Mammary epithelial cell (primary cell): ENCODE data around the gene SYNE1.

Experiments
- EZH2 ChIP-seq: IDR thresholded peaks from 2 replicates; pipeline ENCODE4 v1.6.1; 2012; ENCODE audit warnings: low read length, inconsistent platforms, borderline replicate concordance
- TF ChIP-seq, protein P1 (sequence below), 2 donors: IDR thresholded peaks in 1 of 2; conservative IDR thresholded peaks in 1 of 2; 2 replicates each; pipeline ENCODE4 v1.5.1; 2011 to 2012; ENCODE audit warnings: inconsistent platforms in 2 of 2, low read length in 2 of 2, mild to moderate bottlenecking in 2 of 2, control low read depth in 1 of 2, low read depth in 1 of 2; ENCODE audit not compliant: insufficient read depth in 1 of 2; ENCODE audit errors: extremely low read depth in 1 of 2

DNA sequence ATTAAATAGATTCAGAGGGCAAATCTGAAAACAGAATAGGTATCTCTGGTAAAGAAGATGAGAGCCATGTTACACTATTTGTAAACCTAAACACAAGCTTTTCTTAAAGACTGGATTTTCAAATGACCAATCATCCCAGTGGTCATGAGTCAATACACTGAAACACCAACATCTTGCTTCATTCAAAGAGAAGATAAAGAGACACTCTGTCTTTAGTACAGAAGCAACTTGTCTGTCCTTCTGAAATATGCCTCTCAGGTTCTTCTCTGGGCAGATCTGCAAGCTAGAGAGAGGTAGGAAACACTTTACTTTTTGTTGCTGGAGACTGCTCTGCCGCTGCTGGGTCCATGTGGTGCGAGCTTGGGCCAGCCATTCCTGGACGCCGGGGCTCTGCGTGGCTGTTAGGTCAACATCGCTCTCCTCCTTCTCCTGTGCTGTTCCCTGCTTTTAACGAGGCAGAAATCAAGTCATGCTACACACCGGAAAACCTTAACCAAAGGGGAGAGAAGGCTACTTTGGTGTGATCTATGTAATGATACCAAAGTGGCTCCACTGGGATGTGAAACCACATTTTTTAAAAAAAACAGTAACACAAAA is 368.2 kb downstream of the SYNE1 start:
- TF ChIP-seq, protein P1, sequence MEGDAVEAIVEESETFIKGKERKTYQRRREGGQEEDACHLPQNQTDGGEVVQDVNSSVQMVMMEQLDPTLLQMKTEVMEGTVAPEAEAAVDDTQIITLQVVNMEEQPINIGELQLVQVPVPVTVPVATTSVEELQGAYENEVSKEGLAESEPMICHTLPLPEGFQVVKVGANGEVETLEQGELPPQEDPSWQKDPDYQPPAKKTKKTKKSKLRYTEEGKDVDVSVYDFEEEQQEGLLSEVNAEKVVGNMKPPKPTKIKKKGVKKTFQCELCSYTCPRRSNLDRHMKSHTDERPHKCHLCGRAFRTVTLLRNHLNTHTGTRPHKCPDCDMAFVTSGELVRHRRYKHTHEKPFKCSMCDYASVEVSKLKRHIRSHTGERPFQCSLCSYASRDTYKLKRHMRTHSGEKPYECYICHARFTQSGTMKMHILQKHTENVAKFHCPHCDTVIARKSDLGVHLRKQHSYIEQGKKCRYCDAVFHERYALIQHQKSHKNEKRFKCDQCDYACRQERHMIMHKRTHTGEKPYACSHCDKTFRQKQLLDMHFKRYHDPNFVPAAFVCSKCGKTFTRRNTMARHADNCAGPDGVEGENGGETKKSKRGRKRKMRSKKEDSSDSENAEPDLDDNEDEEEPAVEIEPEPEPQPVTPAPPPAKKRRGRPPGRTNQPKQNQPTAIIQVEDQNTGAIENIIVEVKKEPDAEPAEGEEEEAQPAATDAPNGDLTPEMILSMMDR (conservative IDR thresholded peaks at IDR 0.05 in 1 of 2, IDR thresholded peaks at IDR 0.05 in 1 of 2; ENCODE audit: extremely low read depth in 1 of 2, insufficient read depth in 1 of 2, low read depth in 1 of 2, low read length in 2 of 2), result no peak
- TF ChIP-seq EZH2, result no peak
